GM21737 (cell line): Measurements from ENCODE around the gene SYNE1.
A peak's percentile ranks its signal among the peaks of the same experiment; 100 is the strongest.
"Not testable (repeated sequence)": the region's sequence is repeated elsewhere in the genome, so short reads cannot be mapped to it uniquely, and the experiment has no call there.

Source experiments
- ATAC-seq: cut with Tn5 transposase; IDR thresholded peaks from one replicate; pipeline ENCODE4 v1.9.1; 2021; ENCODE audit warnings: mild to moderate bottlenecking, moderate library complexity; ENCODE audit not compliant: unreplicated experiment

Gene SYNE1

DNA sequence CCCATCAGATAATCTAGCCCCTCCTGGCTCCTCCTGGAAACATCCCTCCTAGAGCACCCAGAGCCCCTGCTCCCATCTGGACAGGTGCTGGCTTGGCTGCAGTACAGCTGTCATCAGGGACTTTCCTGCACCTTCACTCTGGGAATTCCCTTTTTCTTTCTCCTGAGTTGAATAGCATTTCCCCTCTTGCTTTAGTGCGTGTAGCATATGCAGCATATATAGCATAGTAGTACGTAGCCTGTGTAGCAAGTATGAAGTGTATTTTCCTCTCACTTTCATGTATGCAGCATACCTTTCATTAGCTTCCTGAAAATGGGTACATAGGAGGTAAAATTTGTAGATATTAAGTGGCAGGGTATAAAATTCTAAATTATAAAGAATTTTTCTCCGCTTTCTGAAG is 476.8 kb downstream of the SYNE1 start:
- peak; percentile 95 for ATAC-seq

DNA sequence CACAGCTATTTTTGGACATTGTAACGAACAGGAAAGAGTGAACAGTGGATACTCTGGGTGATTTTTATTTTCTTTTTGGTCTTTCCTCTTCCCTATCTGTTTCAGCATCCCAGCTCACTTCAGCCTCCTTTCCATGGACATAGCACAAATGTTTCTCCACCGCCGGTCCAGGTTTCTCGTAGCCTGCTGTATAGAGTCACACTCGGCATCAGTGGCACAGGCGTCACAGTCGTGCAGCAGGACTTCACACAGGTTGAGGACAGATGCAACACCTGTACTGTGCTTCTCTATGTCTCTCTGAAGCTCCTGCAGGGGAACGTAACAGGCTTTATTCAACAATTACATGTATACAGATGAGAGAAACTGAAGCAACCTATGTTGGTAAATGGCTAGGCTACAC is 481.4 kb downstream of the SYNE1 start:
- ATAC-seq, result no peak

- ATAC-seq, result no peak
Measured at GRCh38 chr6:152154559-152155356, 482.4 kb downstream of the SYNE1 start.

- ATAC-seq, result no peak
Measured at GRCh38 chr6:152151920-152152319, 485.2 kb downstream of the SYNE1 start.

GRCh38 chr6:152150196-152150595 is 487.0 kb downstream of the SYNE1 start:
- ATAC-seq, result no peak

DNA sequence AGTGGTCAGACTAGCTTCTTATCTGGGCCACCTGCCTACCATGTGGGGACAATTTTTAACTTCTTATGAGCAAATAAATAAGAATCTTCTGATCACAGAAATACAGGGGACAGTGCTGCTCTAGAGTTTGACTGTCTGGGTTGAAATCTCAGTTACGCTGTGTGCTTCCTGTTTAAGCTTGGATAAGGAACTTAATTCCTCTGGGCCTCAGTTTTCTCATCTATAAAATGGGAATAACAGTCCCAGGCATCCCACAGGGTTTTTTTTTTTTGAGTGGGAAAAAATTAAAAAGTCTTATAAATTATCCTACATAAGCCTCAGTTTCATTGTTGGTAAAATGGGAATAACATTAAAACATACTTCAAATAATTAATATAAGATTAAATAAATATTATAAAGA is 488.8 kb downstream of the SYNE1 start:
- ATAC-seq, result no peak

GRCh38 chr6:152147269-152147668 is 489.9 kb downstream of the SYNE1 start:
- no peak for ATAC-seq

- ATAC-seq, result no peak
Measured at GRCh38 chr6:152146385-152146784, 490.8 kb downstream of the SYNE1 start.

GRCh38 chr6:152143359-152143758 is 493.8 kb downstream of the SYNE1 start:
- ATAC-seq, result no peak

DNA sequence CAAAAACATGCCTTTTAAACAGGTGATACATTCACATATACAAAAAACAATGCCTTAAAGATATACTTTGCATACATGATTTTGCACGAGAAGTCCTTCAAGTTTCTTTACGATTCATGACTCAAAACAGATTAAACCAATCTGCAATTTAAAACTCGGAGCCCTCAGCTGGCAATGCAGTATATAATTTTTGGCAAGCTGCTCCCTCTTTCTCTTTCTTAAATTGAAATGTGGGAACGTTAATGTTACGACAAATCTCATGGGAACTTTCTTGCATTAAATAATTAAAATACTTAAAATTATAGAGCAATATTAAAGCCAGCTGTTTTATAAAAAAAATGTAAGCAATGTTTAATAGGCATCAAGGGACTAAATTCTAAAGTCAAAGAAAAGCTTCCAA is 495.1 kb downstream of the SYNE1 start:
- no peak for ATAC-seq

DNA sequence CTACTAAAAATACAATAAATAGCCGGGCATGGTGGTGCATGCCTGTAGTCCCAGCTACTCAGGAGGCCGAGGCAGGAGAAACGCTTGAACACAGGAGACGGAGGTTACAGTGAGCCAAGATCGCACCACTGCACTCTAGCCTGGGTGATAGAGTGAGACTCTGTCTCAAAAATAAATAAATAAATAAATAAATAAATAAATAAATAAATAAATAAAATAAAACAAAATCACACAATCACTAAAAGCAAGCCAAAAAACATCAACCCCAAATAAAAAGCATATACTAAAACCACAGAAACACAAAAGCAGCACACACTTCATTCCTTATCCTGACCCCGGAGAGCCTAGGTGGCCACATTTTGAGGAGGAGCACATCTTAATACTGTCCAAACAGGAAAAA is 498.8 kb downstream of the SYNE1 start:
- ATAC-seq, result not testable (repeated sequence)

GRCh38 chr6:152136449-152136825 is 500.7 kb downstream of the SYNE1 start:
- ATAC-seq, result no peak

GRCh38 chr6:152135755-152136448 is 501.3 kb downstream of the SYNE1 start:
- no peak for ATAC-seq

DNA sequence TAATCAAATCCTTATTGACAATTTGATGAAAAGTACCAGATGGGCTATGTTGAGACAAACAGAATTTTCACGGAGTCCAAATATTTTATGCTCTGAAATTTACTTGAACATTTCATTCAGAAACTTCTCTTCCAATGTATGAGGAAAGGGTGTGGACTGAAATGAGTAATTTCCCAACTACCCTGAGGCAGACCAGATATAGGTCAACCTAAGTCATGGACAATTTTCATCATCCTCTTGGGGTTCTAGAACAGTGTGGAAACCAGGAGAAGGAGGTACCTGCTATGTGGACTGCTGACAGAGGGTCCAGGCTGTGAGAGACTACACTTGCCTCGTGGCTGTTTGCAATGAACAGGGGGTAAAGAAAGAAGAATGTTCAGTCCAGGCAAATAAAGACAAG is 506.7 kb downstream of the SYNE1 start:
- no peak for ATAC-seq

GRCh38 chr6:152129691-152130151 is 507.4 kb downstream of the SYNE1 start:
- ATAC-seq, result no peak

DNA sequence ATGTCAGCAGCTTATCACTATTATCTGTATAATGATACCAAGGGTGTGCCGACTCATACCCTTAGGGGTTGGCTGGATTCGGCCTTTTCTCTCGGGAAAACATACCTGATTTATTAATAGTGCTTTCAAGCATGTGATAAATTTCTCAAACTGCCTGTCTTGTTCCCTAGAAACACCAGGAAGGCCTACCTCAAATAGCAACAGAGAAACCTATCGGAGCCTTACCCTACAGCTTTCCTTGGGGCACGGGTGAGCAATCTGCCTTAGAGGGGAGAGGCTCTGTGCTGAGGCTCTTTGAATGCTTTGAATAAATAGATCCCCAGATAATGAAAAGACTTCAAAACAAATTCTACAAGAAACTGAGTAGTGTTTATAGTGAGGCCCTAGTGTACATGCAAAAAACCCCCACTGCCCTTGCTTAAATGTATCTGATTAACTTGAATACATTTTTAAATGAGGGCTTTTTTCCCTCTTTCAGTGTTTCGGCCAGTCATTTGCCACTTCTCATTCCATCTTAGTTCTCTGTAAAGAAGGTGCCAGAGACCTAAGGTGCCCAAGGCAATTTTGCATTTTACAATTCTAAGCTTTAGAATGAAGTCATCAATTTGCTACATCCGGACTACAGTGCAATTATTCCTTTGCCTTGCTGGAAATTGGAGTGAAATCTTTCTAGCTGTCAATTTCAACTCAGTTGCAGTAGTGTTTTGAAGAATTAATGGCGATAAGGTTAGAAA is 509.6 kb downstream of the SYNE1 start:
- no peak for ATAC-seq

DNA sequence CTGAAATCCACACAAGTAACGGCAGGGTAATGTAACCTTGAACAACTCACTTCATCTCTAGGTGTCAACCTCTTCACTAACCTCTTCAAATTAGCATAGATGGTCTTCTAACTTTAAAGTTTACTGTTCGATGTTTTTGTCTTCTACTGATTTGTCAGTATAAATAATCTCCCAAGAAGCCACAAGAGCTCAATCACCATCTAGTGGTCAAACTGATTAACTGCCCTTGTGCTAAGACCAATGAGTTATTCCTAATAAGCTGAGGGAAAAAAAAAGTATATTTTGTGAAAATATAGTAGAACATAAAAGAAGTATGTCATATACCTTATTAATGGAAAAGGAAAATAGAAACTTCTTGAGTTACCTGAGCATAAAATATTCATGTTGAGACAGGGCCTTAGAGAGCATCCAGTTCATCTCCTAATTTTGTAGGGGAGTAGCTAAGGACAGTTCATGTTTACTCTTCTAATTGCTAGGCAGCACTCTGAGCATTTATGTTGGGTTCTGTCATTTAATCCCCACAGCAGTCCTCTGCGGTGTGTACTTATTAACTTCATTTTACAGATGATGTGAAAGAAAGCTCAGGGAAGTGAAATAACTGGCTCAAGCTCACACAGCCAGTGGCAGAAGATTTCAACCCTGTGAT is 512.6 kb downstream of the SYNE1 start:
- no peak for ATAC-seq

GRCh38 chr6:152123076-152123475 is 514.1 kb downstream of the SYNE1 start:
- no peak for ATAC-seq

- no peak for ATAC-seq
Measured at GRCh38 chr6:152122434-152122833, 514.7 kb downstream of the SYNE1 start.

DNA sequence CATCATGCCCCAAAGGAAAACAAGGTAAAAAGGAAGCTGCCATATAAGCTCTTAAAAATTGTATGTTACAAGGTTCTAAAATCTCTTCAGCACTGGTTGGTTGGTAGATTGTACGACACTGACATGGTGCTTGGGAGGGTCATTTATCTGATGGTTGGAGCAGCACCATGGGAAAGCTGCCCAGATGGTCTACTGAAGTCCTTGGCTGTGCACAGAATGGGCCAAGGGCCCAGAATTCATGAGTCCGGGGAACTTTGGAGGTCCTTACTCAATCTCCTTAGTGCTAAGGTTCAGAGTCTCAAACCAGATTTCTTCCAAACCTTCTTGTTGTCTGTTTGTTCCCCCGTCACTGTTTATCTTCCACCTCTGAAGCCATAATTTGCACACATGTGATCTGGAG is 515.3 kb downstream of the SYNE1 start:
- ATAC-seq, result no peak

DNA sequence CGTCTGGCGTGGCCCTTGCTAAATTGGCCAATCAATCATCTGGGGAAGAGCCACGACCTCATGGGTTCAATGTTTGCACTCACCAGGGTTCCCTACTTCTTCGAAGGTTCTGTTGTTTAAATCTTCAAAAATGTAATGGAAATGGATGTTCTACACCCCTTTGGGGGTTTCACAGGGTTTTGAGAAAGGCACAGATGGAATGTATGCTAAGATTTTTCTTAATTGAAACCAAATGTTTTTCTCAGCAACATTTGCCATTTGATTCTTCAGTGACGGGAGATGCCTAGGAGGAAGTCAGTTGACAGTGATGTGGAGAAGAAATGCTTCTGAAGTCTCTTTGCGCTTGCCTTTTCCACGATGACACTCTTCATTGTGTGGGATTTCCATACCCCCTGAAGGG is 517.3 kb downstream of the SYNE1 start:
- ATAC-seq, result no peak
